ENCODE data around the gene RPL39. TPM values are rescaled to one million over a fixed set of nuclear protein-coding genes. Genes with fewer than 3 reads are reported as not detected.
"Not testable (repeated sequence)": the region's sequence is repeated elsewhere in the genome, so short reads cannot be mapped to it uniquely, and the experiment has no call there.

The RPL39 gene
- total and polyA plus RNA-seq, 4 donors = 1,050 to 2,585 (median 1,242) TPM

- H3K4me3 ChIP-seq (ENCODE audit: low read depth, low read length); H3K9me3 ChIP-seq (ENCODE audit: control insufficient read depth, insufficient read depth, low read length); DNase-seq (ENCODE audit: low read depth in 4 of 6, low spot score in 6 of 6); H3K36me3 ChIP-seq (ENCODE audit: control insufficient read depth, insufficient read depth, low read length); H3K27me3 ChIP-seq (ENCODE audit: control insufficient read depth, insufficient read depth, low read length); H3K27ac ChIP-seq (ENCODE audit: low read depth, low read length); H3K4me1 ChIP-seq (ENCODE audit: control insufficient read depth, insufficient read depth, low read length): not testable (repeated sequence)
- WGBS (ENCODE audit: insufficient coverage) = no CpG with 5 or more reads among the region's 4 CpGs
Measured at GRCh38 chrX:119808461-119808860, 17.0 kb upstream of the RPL39 start.

GRCh38 chrX:119802546-119802945 lies 11.1 kb upstream of the RPL39 start:
- H3K4me1 ChIP-seq (ENCODE audit: control insufficient read depth, insufficient read depth, low read length) = no peaks in the 10 kb centered on the region
- H3K27me3 ChIP-seq (ENCODE audit: control insufficient read depth, insufficient read depth, low read length) = no peaks in the 10 kb centered on the region
- no peaks in the 10 kb centered on the region for H3K36me3 ChIP-seq (ENCODE audit: control insufficient read depth, insufficient read depth, low read length)
- no peak for DNase-seq (ENCODE audit: low read depth in 4 of 6, low spot score in 6 of 6)
- no peaks in the 10 kb centered on the region for H3K9me3 ChIP-seq (ENCODE audit: control insufficient read depth, insufficient read depth, low read length)
- H3K27ac ChIP-seq (ENCODE audit: low read depth, low read length) = no peak overlapping the region
- 92% methylated on average over 5 of the region's 8 CpGs for WGBS (ENCODE audit: insufficient coverage)
- no peak overlapping the region for H3K4me3 ChIP-seq (ENCODE audit: low read depth, low read length)

GRCh38 chrX:119801253-119802221 lies 10.1 kb upstream of the RPL39 start:
- Histone ChIP-seq H3K9me3 (ENCODE audit: control insufficient read depth, insufficient read depth, low read length) (no peaks in the 10 kb centered on the region), H3K36me3 (ENCODE audit: control insufficient read depth, insufficient read depth, low read length) (no peaks in the 10 kb centered on the region), H3K27ac (ENCODE audit: low read depth, low read length) (no peak overlapping the region), H3K27me3 (ENCODE audit: control insufficient read depth, insufficient read depth, low read length) (no peaks in the 10 kb centered on the region), H3K4me3 (ENCODE audit: low read depth, low read length) (no peak overlapping the region), H3K4me1 (ENCODE audit: control insufficient read depth, insufficient read depth, low read length) (no peaks in the 10 kb centered on the region)
- 65% methylated on average over 2 of the region's 2 CpGs for WGBS (ENCODE audit: insufficient coverage)
- DNase-seq (ENCODE audit: low read depth in 4 of 6, low spot score in 6 of 6) = no peak

GRCh38 chrX:119790977-119791436 lies 423 bp downstream of the RPL39 start:
- peak in 4 of 6 donors; percentile 4 to 75 (median 29) for DNase-seq (ENCODE audit: low read depth in 4 of 6, low spot score in 6 of 6)
- peak overlapping the region; percentile 80 for H3K4me3 ChIP-seq (ENCODE audit: low read depth, low read length)
- no peaks in the 10 kb centered on the region for H3K9me3 ChIP-seq (ENCODE audit: control insufficient read depth, insufficient read depth, low read length)
- no peaks in the 10 kb centered on the region for H3K27me3 ChIP-seq (ENCODE audit: control insufficient read depth, insufficient read depth, low read length)
- H3K4me1 ChIP-seq (ENCODE audit: control insufficient read depth, insufficient read depth, low read length) = peaks cover 7% of the 10 kb centered on the region
- H3K36me3 ChIP-seq (ENCODE audit: control insufficient read depth, insufficient read depth, low read length) = peaks cover 6% of the 10 kb centered on the region
- peak overlapping the region; percentile 98 for H3K27ac ChIP-seq (ENCODE audit: low read depth, low read length)
- WGBS (ENCODE audit: insufficient coverage) = 29% methylated on average over 24 of the region's 31 CpGs

- no peak for DNase-seq (ENCODE audit: low read depth in 4 of 6, low spot score in 6 of 6)
- Histone ChIP-seq H3K4me1 (ENCODE audit: control insufficient read depth, insufficient read depth, low read length) (peaks cover 2% of the 10 kb centered on the region), H3K4me3 (ENCODE audit: low read depth, low read length) (no peak overlapping the region), H3K36me3 (ENCODE audit: control insufficient read depth, insufficient read depth, low read length) (peaks cover 18% of the 10 kb centered on the region), H3K27me3 (ENCODE audit: control insufficient read depth, insufficient read depth, low read length) (no peaks in the 10 kb centered on the region), H3K27ac (ENCODE audit: low read depth, low read length) (no peak overlapping the region), H3K9me3 (ENCODE audit: control insufficient read depth, insufficient read depth, low read length) (no peaks in the 10 kb centered on the region)
- 90% methylated on average over 10 of the region's 14 CpGs for WGBS (ENCODE audit: insufficient coverage)
Measured at GRCh38 chrX:119784747-119785446, 6.5 kb downstream of the RPL39 start.

GRCh38 chrX:119783026-119783425 lies 8.4 kb downstream of the RPL39 start:
- no peak for DNase-seq (ENCODE audit: low read depth in 4 of 6, low spot score in 6 of 6)
- Histone ChIP-seq H3K4me3 (ENCODE audit: low read depth, low read length) (no peak overlapping the region), H3K27ac (ENCODE audit: low read depth, low read length) (no peak overlapping the region), H3K36me3 (ENCODE audit: control insufficient read depth, insufficient read depth, low read length) (peaks cover 11% of the 10 kb centered on the region), H3K27me3 (ENCODE audit: control insufficient read depth, insufficient read depth, low read length) (no peaks in the 10 kb centered on the region), H3K9me3 (ENCODE audit: control insufficient read depth, insufficient read depth, low read length) (no peaks in the 10 kb centered on the region), H3K4me1 (ENCODE audit: control insufficient read depth, insufficient read depth, low read length) (no peaks in the 10 kb centered on the region)
- WGBS (ENCODE audit: insufficient coverage) = 80% methylated on average over 2 of the region's 5 CpGs

- Histone ChIP-seq H3K4me3 (ENCODE audit: low read depth, low read length) (no peak overlapping the region), H3K27me3 (ENCODE audit: control insufficient read depth, insufficient read depth, low read length) (no peaks in the 10 kb centered on the region), H3K9me3 (ENCODE audit: control insufficient read depth, insufficient read depth, low read length) (no peaks in the 10 kb centered on the region), H3K4me1 (ENCODE audit: control insufficient read depth, insufficient read depth, low read length) (no peaks in the 10 kb centered on the region), H3K36me3 (ENCODE audit: control insufficient read depth, insufficient read depth, low read length) (peaks cover 6% of the 10 kb centered on the region), H3K27ac (ENCODE audit: low read depth, low read length) (no peak overlapping the region)
- WGBS (ENCODE audit: insufficient coverage) = no CpG with 5 or more reads among the region's 5 CpGs
- DNase-seq (ENCODE audit: low read depth in 4 of 6, low spot score in 6 of 6) = no peak
Measured at GRCh38 chrX:119778829-119779228, 12.6 kb downstream of the RPL39 start.

- DNase-seq (ENCODE audit: low read depth in 4 of 6, low spot score in 6 of 6) = no peak
- 79% methylated on average over 13 of the region's 15 CpGs for WGBS (ENCODE audit: insufficient coverage)
- H3K27ac ChIP-seq (ENCODE audit: low read depth, low read length) = no peak overlapping the region
Measured at GRCh38 chrX:119775517-119776238, 15.8 kb downstream of the RPL39 start.

GRCh38 chrX:119769388-119769787 lies 22.0 kb downstream of the RPL39 start:
- not testable (repeated sequence) for DNase-seq (ENCODE audit: low read depth in 4 of 6, low spot score in 6 of 6); H3K9me3 ChIP-seq (ENCODE audit: control insufficient read depth, insufficient read depth, low read length); H3K4me1 ChIP-seq (ENCODE audit: control insufficient read depth, insufficient read depth, low read length); H3K4me3 ChIP-seq (ENCODE audit: low read depth, low read length); H3K27ac ChIP-seq (ENCODE audit: low read depth, low read length); H3K36me3 ChIP-seq (ENCODE audit: control insufficient read depth, insufficient read depth, low read length); H3K27me3 ChIP-seq (ENCODE audit: control insufficient read depth, insufficient read depth, low read length)
- WGBS (ENCODE audit: insufficient coverage) = no CpG with 5 or more reads among the region's 3 CpGs

More at GRCh38 chrX:119775517-119776238, 15.8 kb downstream of the RPL39 start:
- peaks cover 2% of the 10 kb centered on the region for H3K36me3 ChIP-seq (ENCODE audit: control insufficient read depth, insufficient read depth, low read length)
- no peaks in the 10 kb centered on the region for H3K27me3 ChIP-seq (ENCODE audit: control insufficient read depth, insufficient read depth, low read length)
- H3K4me3 ChIP-seq (ENCODE audit: low read depth, low read length) = no peak overlapping the region
- H3K4me1 ChIP-seq (ENCODE audit: control insufficient read depth, insufficient read depth, low read length) = no peaks in the 10 kb centered on the region
- H3K9me3 ChIP-seq (ENCODE audit: control insufficient read depth, insufficient read depth, low read length) = no peaks in the 10 kb centered on the region

All from spinal cord (tissue), 10 donors.